Transverse colon (tissue), 4 donors: Measurements from ENCODE around the gene WDR17.

Experiments used
- CTCF ChIP-seq, 5 experiments: fragments of 200-600 bp in 3 of 5; fragments of 450-650 bp in 2 of 5; sonication (generic) in 3 of 5; IDR thresholded peaks; 1 replicate in 2 of 5; 2 replicates in 3 of 5; pipeline ENCODE4 v1.5.1; 2016 to 2017; ENCODE audit warnings: antibody characterized with exemption in 5 of 5, inconsistent platforms in 3 of 5, mild to moderate bottlenecking in 2 of 5, moderate library complexity in 1 of 5
- EP300 ChIP-seq: sonication (generic); formaldehyde crosslinking; IDR thresholded peaks from one replicate; pipeline ENCODE4 v1.6.1; 2017; ENCODE audit warnings: antibody characterized with exemption, low read depth
- POLR2A ChIP-seq: fragments of 450-650 bp; IDR thresholded peaks from one replicate; pipeline ENCODE4 v1.6.1; 2016; ENCODE audit warnings: antibody characterized with exemption, mild to moderate bottlenecking, moderate library complexity
- POLR2AphosphoS5 ChIP-seq, 3 donors: sonication (generic); formaldehyde crosslinking; IDR thresholded peaks; one replicate each; pipeline ENCODE4 v1.6.1; 2016; ENCODE audit warnings: antibody characterized with exemption in 3 of 3

- TF ChIP-seq CTCF (IDR thresholded peaks at IDR 0.05) (peak; percentile 17 to 45 (median 40)), POLR2AphosphoS5 (IDR thresholded peaks at IDR 0.05) (no peak), POLR2A (no peak), EP300 (no peak)
These were observed 58.2 kb downstream of the WDR17 start for GRCh38 chr4:176123710-176124407.
